HL-60 (cell line): Measurements from ENCODE around the gene TMEM223.

Experiments
- GABPA ChIP-seq: IDR thresholded peaks from 2 replicates; pipeline ENCODE4 v1.6.1; 2012; ENCODE audit warnings: low read depth
- POLR2AphosphoS5 ChIP-seq: IDR thresholded peaks from 2 replicates; pipeline ENCODE4 v1.6.1; 2012; ENCODE audit warnings: low read depth
- TF ChIP-seq, protein P1 (sequence below): IDR thresholded peaks from one replicate; pipeline ENCODE4 v1.5.1; 2011; ENCODE audit warnings: low read length, control low read depth, inconsistent platforms; ENCODE audit not compliant: insufficient read depth
- TF ChIP-seq, protein P2 (sequence below): IDR thresholded peaks from 2 replicates; pipeline ENCODE4 v1.6.1; 2012; ENCODE audit warnings: low read depth; ENCODE audit not compliant: insufficient replicate concordance

DNA sequence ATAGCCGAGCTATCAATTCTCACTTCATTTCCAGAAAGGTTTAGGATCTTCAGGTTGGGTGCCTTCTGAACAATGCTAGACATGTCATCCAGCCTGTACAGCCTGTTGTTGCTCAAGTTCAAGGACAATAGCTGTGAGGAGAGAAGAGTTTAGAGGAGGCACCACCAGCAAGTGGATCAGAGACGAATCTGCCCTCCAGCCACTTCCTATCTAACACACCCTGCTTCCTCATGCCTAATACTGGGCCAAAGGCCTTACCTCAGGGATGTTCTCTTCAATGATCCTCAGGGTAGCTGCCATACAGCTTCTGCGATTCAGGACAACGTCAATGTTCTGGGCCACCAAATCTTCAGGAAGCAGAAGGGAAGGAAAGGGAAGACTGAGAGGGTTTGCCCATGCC, 9.3 kb upstream of the TMEM223 start:
- TF ChIP-seq, protein P1, sequence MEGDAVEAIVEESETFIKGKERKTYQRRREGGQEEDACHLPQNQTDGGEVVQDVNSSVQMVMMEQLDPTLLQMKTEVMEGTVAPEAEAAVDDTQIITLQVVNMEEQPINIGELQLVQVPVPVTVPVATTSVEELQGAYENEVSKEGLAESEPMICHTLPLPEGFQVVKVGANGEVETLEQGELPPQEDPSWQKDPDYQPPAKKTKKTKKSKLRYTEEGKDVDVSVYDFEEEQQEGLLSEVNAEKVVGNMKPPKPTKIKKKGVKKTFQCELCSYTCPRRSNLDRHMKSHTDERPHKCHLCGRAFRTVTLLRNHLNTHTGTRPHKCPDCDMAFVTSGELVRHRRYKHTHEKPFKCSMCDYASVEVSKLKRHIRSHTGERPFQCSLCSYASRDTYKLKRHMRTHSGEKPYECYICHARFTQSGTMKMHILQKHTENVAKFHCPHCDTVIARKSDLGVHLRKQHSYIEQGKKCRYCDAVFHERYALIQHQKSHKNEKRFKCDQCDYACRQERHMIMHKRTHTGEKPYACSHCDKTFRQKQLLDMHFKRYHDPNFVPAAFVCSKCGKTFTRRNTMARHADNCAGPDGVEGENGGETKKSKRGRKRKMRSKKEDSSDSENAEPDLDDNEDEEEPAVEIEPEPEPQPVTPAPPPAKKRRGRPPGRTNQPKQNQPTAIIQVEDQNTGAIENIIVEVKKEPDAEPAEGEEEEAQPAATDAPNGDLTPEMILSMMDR = no peak
- TF ChIP-seq POLR2AphosphoS5 (no peak), GABPA (no peak)
- TF ChIP-seq, protein P2, sequence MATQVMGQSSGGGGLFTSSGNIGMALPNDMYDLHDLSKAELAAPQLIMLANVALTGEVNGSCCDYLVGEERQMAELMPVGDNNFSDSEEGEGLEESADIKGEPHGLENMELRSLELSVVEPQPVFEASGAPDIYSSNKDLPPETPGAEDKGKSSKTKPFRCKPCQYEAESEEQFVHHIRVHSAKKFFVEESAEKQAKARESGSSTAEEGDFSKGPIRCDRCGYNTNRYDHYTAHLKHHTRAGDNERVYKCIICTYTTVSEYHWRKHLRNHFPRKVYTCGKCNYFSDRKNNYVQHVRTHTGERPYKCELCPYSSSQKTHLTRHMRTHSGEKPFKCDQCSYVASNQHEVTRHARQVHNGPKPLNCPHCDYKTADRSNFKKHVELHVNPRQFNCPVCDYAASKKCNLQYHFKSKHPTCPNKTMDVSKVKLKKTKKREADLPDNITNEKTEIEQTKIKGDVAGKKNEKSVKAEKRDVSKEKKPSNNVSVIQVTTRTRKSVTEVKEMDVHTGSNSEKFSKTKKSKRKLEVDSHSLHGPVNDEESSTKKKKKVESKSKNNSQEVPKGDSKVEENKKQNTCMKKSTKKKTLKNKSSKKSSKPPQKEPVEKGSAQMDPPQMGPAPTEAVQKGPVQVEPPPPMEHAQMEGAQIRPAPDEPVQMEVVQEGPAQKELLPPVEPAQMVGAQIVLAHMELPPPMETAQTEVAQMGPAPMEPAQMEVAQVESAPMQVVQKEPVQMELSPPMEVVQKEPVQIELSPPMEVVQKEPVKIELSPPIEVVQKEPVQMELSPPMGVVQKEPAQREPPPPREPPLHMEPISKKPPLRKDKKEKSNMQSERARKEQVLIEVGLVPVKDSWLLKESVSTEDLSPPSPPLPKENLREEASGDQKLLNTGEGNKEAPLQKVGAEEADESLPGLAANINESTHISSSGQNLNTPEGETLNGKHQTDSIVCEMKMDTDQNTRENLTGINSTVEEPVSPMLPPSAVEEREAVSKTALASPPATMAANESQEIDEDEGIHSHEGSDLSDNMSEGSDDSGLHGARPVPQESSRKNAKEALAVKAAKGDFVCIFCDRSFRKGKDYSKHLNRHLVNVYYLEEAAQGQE = no peak
